K562 (cell line): ENCODE data around the gene ROR2. TPM values are rescaled to one million over a fixed set of nuclear protein-coding genes. Genes with fewer than 3 reads are reported as not detected.

Experiments
- MEF2A ChIP-seq: IDR thresholded peaks from 2 replicates; pipeline ENCODE4 v1.6.1; 2011; ENCODE audit warnings: low read depth, mild to moderate bottlenecking, low read length, moderate library complexity; ENCODE audit not compliant: control insufficient read depth
- NRF1 ChIP-seq, 2 experiments: fragments of 450-650 bp; IDR thresholded peaks in 1 of 2; conservative IDR thresholded peaks in 1 of 2; 2 replicates each; pipeline ENCODE4 v1.6.1; 2014; ENCODE audit warnings: mild to moderate bottlenecking in 2 of 2
- RAD21 ChIP-seq, 2 experiments: fragments of 250-450 bp in 1 of 2; fragments of 450-650 bp in 1 of 2; sonication (Bioruptor Pico) in 1 of 2; formaldehyde crosslinking in 1 of 2; IDR thresholded peaks in 1 of 2; conservative IDR thresholded peaks in 1 of 2; 2 replicates each; pipeline versions ENCODE4 v1.4.0 to v1.8.0; 2020 to 2022; ENCODE audit warnings: mild to moderate bottlenecking in 2 of 2, moderate library complexity in 1 of 2
- RB1 ChIP-seq: fragments of 450-650 bp; IDR thresholded peaks from 2 replicates; pipeline ENCODE4 v1.6.1; 2017; ENCODE audit warnings: low read depth, mild to moderate bottlenecking
- STAG1 ChIP-seq: sonication (generic); formaldehyde crosslinking; IDR thresholded peaks from 2 replicates; pipeline ENCODE4 v1.5.0; 2020; ENCODE audit warnings: missing genetic modification reagents, borderline replicate concordance
- XRCC5 ChIP-seq: fragments of 200-400 bp; formaldehyde crosslinking; IDR thresholded peaks from 2 replicates; pipeline ENCODE4 v1.6.1; 2017; ENCODE audit warnings: low read depth, mild to moderate bottlenecking, low read length
- ZBTB2 ChIP-seq: fragments of 450-650 bp; IDR thresholded peaks from 2 replicates; pipeline ENCODE4 v1.6.1; 2016; ENCODE audit warnings: antibody characterized with exemption
- polyA plus RNA-seq, 8 experiments: library from polyadenylated mRNA; depleted of rRNA in 4 of 8; stranded (reverse) in 5 of 8; unstranded in 3 of 8; fragments of >200 nt; fragmentation: Nextera tagmentation in 2 of 8; fragmentation: Illumina TruSeq in 1 of 8; extraction: Ambion mirVana in 2 of 8; extraction: Trizol in 1 of 8; gene quantifications; 2 replicates each; pipeline versions ENCODE4 v1.2.1 to v1.2.3, GENCODE V29; 2011 to 2014; ENCODE audit warnings: inconsistent platforms in 1 of 8, missing spikeins in 1 of 8
- total RNA-seq, 7 experiments: library from RNA; depleted of rRNA in 6 of 7; stranded (reverse); fragments of >200 nt in 6 of 7; fragmentation: Illumina TruSeq in 2 of 7; extraction: Trizol in 2 of 7; gene quantifications; 2 replicates each; pipeline versions ENCODE4 v1.2.1 to v1.2.3, GENCODE V29; 2011 to 2021; ENCODE audit warnings: low replicate concordance in 1 of 7
- TF ChIP-seq, protein P1 (sequence below), 2 experiments: fragments of 450-650 bp; formaldehyde crosslinking in 1 of 2; IDR thresholded peaks; 2 replicates each; pipeline versions ENCODE4 v1.4.0 to v1.6.1; 2014 to 2020; ENCODE audit warnings: mild to moderate bottlenecking in 2 of 2, borderline replicate concordance in 1 of 2, low read depth in 1 of 2
- TF ChIP-seq, protein P2 (sequence below): fragments of 250-450 bp; sonication (Bioruptor Pico); IDR thresholded peaks from 2 replicates; pipeline ENCODE4 v1.5.0; 2021

The ROR2 gene
- total and polyA plus RNA-seq, 9 of the 15 experiments (the other 6 are each of a cell fraction or from before 2014, with no cell fraction given) = 5.6 to 33.8 (median 15.3) TPM

GRCh38 chr9:91758491-91758981 lies 191.5 kb downstream of the ROR2 start (continued):
- TF ChIP-seq, protein P1, sequence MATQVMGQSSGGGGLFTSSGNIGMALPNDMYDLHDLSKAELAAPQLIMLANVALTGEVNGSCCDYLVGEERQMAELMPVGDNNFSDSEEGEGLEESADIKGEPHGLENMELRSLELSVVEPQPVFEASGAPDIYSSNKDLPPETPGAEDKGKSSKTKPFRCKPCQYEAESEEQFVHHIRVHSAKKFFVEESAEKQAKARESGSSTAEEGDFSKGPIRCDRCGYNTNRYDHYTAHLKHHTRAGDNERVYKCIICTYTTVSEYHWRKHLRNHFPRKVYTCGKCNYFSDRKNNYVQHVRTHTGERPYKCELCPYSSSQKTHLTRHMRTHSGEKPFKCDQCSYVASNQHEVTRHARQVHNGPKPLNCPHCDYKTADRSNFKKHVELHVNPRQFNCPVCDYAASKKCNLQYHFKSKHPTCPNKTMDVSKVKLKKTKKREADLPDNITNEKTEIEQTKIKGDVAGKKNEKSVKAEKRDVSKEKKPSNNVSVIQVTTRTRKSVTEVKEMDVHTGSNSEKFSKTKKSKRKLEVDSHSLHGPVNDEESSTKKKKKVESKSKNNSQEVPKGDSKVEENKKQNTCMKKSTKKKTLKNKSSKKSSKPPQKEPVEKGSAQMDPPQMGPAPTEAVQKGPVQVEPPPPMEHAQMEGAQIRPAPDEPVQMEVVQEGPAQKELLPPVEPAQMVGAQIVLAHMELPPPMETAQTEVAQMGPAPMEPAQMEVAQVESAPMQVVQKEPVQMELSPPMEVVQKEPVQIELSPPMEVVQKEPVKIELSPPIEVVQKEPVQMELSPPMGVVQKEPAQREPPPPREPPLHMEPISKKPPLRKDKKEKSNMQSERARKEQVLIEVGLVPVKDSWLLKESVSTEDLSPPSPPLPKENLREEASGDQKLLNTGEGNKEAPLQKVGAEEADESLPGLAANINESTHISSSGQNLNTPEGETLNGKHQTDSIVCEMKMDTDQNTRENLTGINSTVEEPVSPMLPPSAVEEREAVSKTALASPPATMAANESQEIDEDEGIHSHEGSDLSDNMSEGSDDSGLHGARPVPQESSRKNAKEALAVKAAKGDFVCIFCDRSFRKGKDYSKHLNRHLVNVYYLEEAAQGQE (IDR thresholded peaks at IDR 0.05; ENCODE audit: borderline replicate concordance) = peak; percentile 68
- TF ChIP-seq, protein P1 (CRISPR knock-in tag; IDR thresholded peaks at IDR 0.05; ENCODE audit: low read depth) = no peak
- TF ChIP-seq RAD21 (CRISPR knock-in tag; conservative IDR thresholded peaks at IDR 0.05 in 1 of 2, IDR thresholded peaks at IDR 0.05 in 1 of 2) (peak; percentile 56 to 85), RB1 (peak; percentile 59), STAG1 (CRISPR knock-in tag) (peak; percentile 58; the same call in 1 of the 2 replicates), ZBTB2 (no peak), NRF1 (conservative IDR thresholded peaks at IDR 0.05 in 1 of 2, IDR thresholded peaks at IDR 0.05 in 1 of 2) (peak in 1 of 2 experiments; percentile 44; a peak in 1 of 4 replicates), MEF2A (peak; percentile 43; the same call in 1 of the 2 replicates), XRCC5 (0 out of 2 replicates have a peak, but pooled peaks have one; percentile 45)
- TF ChIP-seq, protein P2, sequence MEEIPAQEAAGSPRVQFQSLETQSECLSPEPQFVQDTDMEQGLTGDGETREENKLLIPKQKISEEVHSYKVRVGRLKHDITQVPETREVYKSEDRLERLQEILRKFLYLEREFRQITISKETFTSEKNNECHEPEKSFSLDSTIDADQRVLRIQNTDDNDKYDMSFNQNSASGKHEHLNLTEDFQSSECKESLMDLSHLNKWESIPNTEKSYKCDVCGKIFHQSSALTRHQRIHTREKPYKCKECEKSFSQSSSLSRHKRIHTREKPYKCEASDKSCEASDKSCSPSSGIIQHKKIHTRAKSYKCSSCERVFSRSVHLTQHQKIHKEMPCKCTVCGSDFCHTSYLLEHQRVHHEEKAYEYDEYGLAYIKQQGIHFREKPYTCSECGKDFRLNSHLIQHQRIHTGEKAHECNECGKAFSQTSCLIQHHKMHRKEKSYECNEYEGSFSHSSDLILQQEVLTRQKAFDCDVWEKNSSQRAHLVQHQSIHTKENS (CRISPR knock-in tag) = no peak
- TF ChIP-seq, all 486 proteins: peak for 18
